NCI-H774 (cell line): ENCODE results near the gene RAB3IL1.
"Not testable (repeated sequence)": the region's sequence is repeated elsewhere in the genome, so short reads cannot be mapped to it uniquely, and the experiment has no call there.

ENCODE experiments used
- DNase-seq: peaks from one replicate; lab custom pipeline; 2025; lab: John Stamatoyannopoulos, UW

Gene RAB3IL1

DNA sequence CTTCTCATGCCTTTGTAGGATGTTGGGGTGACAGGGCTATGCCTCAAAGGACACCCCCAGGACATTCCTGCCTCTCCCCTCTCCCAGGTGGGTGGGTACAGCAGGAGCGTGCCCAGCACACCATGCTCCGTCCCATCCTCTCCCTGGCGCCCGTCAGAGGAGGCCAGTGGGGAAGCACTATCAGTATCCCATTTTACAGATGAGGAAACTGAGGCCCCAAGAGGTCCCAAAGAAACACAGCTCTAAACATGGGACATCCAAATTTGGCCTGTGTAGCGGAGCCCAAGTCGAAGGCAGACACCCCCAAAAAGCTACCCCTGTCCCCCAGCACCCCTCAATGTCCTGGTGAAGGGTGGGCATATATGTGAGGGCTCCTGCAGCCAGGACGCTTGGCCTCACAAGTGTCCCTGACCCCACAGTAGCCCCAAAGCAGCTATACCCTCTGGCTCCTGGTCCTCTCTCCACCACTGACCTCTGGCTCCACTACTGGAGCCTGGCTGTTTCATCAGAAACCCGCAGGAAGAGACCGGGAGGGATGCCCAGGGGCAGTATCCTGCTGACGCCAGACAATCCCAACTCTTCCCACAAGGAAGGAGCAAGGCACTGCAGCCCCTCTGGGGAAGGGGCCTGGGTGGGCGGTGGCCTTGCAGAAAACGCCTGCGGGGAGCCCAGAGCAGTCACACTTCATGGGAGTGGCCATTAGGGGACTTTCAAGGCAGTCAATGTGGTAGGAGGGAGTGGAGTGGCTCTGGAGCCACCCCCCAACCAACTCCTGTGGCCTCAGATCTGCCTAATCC lies 31.4 kb downstream of the RAB3IL1 start:
- no peak for DNase-seq

DNA sequence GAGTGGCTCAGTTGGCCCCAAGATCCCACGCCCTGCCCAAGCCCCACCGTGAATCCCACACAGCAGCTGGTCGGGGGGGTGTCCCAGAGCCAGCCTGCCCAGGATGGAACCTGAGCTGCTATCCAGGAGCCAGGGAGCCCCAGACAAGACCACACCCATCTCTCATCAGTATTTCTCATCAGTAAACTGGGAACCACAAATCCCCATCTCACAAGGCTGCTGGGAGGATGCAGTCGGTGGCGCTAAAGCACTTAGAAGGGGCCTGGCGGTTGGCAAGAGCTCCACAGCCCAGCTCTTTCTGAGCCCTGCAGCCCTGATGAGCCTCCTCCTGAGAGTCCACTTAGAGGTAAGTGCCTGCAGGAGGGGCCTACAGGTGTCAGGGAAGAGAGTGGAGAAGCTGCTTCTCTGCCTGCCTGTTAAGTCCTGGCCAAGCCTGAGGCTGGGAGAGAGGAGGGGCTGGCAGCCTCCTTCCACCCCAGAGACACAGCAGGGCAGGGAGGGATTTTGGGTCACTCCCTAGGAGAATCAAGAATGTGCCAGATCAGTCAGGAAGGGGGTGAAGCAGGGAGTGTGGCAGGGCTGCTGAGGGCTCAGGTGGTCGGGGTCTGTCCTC lies 32.1 kb downstream of the RAB3IL1 start:
- no peak for DNase-seq

DNA sequence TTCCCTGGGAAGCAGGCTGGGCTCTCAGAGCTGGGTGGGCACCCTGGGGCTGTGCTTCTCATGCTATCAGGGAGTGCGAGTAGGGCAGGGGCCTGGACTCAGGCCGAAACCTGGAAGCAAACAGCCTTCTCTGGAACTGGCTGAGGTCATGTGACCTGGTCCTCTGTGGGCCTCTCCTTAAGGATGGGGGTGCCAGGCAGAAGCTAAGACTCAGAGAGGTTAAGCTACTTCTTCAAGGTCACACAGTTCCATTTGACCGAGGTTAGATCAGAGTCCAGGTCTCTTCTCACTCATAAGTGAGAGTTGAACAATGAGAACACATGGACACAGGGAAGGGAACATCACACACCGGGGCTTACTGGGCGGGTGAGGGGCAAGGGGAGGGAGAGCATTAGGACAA lies 33.4 kb downstream of the RAB3IL1 start:
- no peak for DNase-seq

DNA sequence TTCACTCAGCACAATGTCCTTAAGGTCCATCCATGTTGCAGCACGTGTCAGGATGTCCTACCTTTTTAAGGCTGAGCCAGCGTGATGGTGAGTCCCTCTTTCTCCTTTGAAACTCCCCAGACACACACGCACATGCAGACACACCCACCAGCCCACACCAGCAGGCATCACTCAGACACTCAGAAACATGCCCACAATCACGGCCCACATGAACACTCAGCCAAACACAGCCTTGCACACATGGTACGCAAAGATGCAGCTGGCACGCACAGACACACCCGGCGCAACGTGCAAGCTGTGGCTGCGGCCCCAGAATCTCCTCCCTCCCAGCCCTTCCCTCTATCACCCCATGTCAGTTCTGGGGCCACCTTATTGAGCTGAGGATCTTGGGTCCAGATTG lies 34.0 kb downstream of the RAB3IL1 start:
- DNase-seq: no peak

DNA sequence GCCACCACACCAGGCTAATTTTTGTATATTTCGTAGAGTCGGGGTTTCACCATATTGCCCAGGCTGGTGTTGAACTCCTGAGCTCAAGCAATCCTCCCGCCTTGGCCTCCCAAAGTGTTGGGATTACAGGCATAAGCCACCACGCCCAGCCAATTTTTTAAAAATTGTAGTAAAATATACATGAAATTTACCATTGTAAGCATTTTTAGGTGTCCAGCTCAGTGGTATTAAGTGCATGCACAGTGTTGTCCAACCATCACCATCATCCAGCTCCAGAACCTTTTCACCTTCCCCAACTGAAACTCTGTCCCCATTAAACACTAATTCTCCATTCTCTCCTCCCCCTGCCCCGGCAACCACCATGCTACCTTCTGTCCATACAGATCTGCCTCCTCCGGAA lies 34.5 kb downstream of the RAB3IL1 start:
- no peak for DNase-seq

DNA sequence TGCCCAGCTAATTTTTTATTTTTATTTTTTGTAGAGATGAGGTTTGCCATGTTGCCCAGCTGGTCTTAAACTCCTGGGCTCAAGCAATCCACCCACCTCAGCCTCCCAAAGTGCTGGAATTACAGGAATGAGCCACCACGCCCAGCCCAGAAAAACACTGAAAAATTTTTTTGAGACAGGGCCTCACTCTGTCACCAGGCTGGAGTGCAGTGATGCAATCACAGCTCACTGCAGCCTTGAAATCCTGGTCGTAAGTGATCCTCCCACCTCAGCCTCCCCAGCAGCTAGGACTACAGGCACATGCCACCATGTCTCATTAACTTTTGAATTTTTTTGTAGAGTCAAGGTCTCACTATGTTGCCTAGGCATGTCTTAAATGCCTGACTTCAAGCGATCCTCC lies 35.1 kb downstream of the RAB3IL1 start:
- not testable (repeated sequence) for DNase-seq

DNA sequence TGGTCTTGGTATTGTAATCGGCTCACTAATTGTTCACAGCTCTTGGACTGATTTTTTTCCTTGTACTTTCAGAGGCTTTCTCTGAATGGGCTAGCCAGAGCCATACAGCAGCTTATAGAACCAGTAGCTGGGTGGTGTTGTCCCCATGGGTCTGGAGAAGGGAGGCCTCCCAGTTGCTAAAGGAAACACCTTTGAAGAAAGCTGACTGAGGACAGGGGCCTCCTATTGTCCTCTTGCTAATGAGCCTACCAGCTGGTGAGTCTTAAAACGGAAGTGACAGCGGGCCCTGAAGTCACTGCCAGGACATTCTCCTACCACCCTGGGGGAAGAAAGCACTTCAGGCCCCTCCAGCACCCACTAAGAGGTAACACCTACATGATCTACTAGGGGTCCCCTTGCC lies 36.0 kb downstream of the RAB3IL1 start:
- DNase-seq: no peak

DNA sequence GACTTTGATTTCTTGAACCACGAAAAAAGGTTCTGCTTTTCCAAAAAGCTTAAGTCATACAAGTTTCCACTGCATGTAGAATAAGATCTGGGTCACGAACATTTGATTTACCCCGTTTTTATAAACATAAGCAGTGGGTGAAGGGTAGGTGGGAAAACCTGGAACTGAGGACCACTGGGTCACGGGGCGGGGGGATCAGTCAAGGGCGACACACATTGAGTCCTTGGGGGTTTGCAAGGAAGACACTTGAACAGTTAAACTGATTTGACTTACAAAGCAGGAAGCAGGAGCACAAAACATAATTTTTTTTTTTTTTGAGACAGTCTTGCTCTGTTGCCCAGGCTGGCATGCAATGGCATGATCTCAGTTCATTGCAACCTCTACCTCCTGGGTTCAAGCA lies 36.9 kb downstream of the RAB3IL1 start:
- no peak for DNase-seq

DNA sequence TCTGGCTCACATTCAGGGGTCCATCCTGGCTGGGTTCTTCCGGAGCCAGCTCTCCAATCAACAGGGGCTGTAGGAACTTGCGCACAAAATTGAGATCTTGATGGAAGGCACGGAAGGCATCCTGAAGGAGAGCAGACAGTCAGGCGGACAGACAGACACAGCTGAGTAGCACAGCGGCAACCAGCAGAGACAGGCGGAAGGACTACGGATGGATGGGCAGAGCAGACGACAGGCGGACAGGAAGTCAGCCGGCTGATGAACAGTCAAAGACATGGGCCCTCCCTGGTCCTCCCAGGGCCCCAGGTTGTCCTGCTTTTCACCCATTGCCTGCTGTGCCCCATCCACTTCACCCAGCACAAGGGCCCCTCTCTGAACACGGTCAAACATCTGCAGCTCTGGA lies 37.3 kb downstream of the RAB3IL1 start:
- DNase-seq: no peak

DNA sequence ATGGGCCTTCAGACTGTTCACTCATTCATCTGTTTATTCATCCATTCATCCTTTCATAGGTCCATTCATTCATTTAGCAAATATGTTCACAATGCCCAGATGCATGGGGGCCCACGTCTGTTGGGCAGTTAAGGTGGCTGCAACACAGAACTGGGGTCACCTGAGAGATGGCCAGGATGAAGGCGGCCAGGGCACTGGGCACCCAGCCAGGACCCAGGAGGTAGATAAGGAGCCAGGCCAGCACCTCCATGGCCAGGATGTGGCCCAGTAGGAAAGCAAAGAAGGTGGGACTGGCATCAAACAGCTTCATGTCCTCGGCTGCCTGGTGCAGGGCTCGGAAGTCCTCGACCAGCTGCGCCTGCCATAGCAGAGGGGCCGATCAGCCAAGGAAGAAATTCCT lies 38.2 kb downstream of the RAB3IL1 start:
- no peak for DNase-seq

DNA sequence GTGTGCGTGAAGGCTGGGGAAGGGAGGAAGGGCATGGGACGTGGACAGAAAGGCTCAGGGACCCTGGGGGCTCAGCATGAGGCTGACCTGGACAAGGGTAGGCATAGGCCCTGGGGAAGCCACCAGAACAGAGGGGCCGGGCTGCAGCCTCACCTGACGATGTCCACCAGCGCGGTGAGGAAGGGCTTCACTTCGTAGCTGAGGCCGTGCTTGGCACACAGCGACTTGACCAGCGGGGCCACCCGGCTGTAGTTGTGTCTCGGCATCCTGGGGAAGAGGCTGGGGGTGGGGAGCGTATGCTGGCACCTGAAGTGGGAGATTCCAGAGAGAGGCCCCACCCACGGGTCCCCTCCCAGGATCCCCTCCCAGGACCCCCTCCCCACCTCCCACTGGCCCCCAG lies 41.7 kb downstream of the RAB3IL1 start:
- DNase-seq: no peak

DNA sequence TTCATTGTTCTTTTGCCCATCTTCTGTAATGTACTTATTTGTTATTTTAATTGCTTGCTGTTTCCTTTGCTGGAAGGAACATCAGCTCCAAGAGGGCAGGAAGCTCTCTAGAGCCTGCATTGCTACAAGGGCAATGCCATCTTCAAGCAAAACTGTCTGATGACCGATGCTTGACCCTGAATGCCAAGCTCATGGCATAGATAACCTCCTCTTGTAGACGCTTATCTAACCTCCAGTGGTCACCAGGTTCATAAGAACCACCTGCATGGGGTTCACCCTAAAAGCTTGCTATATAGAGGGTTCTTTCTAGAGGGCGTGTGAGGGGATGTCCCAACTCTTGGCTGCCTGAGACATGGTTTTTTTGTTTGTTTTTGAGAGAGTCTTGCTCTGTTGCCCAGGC lies 42.5 kb downstream of the RAB3IL1 start:
- DNase-seq: no peak

DNA sequence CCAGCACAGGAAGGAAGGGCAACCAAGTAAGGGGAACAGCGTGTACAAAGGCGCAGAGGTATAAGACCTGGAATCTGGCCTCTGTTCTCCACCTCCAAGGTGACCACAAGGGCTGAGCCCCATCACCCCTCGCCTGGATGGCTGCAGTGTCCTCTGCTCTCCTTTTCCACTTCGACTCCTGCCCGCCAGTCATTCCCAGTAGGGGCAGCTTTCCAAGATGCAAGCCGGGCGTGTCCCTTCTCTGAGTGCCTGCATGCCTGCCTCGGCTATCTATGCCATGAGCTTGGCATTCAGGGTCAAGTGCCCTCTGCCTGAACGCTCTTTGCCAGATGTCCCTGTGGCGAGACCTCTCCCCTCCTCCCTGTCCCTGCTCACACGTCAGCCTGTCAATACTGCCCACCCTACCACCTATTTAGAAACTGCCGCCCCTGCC lies 43.0 kb downstream of the RAB3IL1 start:
- DNase-seq: no peak

DNA sequence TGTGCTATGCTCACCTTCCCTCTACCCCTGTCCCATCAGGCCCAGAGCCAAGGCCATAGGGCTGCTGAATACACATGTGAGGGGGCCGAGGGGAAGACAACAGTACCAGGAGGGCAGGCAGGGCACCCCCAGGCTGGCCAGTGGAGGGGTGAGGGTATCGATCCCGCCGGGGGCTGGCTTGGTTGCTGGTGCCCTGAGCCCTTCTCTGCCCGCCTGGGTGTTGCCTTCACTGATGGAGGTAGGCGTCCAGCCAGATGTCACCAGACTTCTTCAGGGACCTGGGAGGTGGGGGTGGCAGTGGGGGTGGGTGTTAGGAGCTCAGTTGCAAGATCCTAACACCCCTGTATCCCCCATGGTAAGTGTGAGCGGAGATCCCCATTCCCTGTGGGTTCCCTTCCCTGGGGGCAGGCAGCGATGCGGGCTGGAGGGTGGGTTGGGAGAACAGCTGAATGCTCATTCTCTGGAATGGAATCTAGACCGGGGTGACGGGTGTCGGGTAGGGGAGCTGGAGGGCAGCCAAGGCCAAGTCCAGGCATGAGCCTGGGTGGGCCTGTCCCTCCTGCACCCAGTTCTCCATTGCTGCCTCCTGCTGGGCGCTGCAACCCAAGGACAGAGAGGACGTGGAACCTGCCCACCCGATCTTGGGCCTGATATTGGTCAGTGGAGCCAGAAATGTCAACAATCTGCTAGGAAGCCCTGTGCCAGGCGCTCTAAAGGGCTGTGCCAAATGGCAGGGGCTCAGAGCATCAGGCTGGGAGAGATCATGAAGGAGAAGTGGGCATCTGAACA lies 43.6 kb downstream of the RAB3IL1 start:
- no peak for DNase-seq

DNA sequence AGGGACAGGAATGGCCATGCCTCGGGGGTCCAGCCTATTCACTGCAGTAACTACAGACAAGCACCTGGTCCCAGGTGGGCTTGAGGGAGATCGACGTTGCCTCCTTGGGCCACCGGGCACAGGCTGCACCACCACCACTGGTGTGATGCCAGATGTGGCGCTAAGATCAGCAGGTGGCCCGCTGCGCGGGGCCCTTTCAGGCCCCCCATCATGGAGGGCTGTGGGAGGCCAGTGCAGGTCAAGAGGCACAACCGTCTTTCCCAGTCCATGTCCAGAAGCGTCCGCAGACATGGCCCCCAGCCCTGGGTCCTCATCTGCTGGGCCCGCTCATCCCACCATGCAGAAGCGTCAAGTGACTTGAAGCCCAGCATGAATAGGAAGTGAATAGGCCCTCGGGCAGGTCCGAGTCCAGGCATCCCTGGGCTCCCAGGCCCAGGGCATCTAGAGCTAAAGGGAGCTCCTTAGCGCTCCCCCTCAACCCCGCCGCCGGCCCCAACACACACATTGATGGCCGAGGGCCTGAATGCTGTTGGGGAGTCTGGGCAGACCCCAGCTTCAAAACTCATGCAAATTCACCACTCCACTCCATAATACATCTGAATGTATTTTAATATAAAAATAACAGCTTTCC lies 44.3 kb downstream of the RAB3IL1 start:
- DNase-seq: no peak

DNA sequence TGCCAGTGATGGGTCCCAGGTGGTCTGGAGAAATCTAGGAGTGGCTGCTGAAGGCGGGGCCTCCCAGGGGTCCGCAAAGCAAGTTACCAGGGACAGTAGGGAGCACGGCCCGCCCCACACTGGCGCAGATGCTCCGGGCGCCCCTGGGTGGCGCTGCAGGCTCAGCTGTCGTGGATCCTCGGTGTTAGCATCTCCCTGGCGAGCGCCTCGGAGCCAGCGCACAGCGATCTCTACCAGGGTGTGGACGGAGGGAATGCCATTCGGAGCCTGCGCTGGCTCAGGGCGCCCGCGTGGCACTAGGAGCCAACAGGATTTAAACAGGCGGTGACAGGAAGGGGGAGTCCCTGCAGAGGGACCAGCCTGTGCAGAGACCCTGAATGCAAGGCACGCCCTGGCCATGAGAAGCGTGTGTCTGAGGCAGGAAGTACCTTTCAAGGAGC lies 46.2 kb downstream of the RAB3IL1 start:
- peak; percentile 73 for DNase-seq

DNA sequence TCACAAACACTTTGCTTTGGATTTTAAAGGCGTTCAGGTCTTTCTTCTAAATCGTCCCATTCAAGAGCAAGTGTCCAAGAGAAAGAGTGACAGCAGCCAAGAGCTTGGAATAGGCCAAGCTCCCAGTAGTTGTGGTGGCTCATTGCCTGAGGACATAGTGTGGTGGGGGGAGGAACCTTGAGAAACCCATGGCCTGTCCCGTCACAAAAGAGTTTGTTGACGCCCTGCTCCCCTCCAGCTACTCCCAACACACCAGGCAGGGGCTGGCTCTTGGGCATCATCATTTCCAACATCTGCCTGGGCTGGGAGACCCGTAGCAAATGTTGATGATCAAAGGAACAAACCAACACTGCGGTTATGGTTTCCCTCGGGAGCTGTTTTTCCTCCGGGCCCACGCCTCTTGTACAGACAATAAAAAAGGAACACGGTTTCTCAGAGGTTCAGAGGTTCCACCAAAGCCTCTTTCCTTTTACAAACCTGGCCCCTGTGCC lies 46.8 kb downstream of the RAB3IL1 start:
- no peak for DNase-seq

DNA sequence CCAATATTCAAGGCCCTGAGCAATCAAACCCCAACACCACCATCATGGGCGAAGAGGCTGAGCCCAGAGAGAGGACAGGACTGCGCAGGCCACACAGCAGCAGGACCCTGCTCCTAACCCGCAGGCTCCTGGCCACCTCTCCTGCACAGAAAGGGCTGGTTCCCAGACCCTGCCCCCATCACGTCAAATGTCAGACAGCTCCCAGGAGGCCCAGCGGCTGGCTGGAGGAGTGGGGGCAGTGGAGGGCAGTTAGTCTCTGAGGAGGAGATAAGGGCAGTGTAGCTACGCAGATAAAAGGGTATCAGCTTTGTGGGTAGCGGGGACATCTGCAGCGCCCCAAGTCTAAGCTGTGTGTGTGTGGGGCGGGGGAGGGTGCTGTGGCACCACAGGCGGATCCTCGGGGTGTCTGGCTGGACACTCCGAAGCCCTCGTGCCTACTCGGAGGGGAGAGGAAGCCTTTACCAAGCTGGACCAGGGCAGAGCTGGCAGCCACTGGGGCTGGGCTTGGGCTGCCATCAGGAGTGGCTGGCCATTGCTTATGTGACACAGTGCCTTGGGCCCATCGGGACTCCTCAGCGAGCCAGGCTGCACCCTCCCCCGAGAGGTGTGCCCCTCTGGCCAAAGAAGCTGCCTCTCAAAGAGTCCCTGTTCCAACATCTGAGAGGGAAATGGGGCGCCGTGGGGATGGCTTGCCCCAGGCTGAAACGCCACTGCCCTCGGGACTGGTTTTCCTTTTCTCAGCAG lies 47.5 kb downstream of the RAB3IL1 start:
- no peak for DNase-seq

DNA sequence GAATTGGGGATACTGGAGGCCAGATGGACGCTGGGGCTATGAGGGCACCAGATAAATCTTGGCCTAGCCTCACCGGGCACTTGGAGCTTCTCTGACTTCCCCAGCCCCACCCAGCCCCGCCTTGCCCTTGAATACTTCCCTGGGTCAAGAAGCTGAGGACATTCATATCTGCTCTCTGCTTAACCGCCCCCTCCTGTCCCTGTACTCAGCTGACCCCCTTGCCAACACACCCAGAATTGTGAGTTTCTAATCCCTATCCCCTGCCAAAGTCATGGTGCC lies 48.0 kb downstream of the RAB3IL1 start:
- no peak for DNase-seq

DNA sequence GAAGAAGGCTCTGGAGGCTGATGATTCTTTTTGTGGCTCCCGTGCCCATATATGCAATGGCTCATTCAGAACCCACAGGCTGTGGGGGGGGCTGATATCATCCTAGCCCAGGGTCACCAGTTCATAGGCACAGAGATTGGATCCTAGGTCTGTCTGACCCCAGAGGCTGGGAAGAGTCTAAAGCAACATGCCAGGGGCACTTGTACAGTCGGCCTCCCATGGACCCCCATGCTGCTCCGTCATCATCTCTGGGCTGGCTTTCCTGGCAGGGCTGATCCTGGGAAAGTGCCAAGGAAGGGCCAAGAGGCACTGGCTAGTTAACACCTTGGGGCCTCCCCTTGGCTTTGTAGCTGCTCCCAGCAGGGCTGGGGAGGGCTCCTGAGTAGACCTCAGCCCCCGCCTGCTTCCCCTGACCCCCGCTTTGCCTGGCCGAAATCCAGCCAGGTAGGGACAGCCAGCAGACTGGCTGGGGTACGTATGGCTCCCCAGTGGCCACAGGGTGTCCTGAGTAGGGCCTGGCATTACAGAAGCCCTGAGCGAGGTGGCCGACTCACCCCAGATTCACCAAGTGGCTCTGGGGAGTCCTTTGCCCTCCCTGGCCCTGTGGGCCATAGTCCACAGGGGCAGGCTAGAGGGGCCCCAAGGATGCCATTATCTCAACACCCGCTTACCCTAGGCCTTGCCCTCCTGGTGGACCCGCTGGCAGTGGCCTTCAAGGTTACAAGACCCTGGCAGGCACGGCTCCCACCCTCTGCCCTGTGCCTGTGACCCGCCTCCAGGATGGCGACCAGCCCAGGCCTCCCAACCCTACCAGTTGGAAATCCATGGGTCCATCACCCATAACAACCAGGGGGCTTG lies 48.6 kb downstream of the RAB3IL1 start:
- no peak for DNase-seq

DNA sequence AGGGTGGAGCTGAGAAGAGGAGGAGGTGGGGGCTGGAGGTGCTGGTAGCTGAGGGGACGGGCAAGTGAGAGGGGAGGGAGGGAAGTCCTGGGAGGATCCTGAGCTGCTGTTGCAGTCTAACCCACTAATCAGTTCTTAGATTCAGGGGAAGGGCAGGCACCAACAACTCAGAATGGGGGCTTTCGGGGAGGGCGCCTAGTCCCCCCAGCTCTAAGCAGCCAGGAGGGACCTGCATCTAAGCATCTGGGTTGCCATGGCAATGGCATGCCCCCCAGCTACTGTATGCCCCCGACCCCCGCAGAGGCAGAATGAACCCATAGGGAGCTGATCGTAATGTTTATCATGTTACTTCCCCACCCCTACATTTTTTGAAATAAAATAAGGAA lies 50.4 kb downstream of the RAB3IL1 start:
- DNase-seq: no peak
